Stimulated activated CD4-positive, alpha-beta T cell treated with anti-CD3 and anti-CD28 coated beads, Interleukin-15, amount 100 ng/mL, for 48 hours (primary cell): ENCODE results near the gene R3HDM4.

Experiments used
- DNase-seq, 2 donors: peaks; one replicate each; pipeline ENCODE4 v3.0.0-alpha.2; 2020; ENCODE audit warnings: low read depth in 2 of 2

Gene R3HDM4

DNA sequence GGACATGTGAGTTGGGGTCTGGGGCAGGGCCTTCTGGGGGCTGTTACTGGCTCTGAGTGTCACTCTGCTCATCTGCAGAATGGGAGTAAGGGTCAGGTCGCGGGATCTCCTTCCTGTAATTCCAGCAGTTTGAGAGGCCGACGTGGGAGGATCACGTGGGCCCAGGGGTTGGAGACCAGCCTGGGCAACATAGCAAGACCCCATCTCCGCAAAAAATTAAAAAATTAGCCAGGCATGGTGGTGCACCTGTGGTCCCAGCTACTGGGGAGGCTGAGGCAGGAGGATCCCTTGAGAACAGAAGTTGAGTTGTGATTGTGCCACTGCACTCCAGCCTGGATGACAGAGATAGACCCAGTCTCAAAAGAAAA, 16.9 kb upstream of the R3HDM4 start:
- no peak for DNase-seq

- DNase-seq, result no peak
These were observed 16.3 kb upstream of the R3HDM4 start for GRCh38 chr19:929203-929890.

DNA sequence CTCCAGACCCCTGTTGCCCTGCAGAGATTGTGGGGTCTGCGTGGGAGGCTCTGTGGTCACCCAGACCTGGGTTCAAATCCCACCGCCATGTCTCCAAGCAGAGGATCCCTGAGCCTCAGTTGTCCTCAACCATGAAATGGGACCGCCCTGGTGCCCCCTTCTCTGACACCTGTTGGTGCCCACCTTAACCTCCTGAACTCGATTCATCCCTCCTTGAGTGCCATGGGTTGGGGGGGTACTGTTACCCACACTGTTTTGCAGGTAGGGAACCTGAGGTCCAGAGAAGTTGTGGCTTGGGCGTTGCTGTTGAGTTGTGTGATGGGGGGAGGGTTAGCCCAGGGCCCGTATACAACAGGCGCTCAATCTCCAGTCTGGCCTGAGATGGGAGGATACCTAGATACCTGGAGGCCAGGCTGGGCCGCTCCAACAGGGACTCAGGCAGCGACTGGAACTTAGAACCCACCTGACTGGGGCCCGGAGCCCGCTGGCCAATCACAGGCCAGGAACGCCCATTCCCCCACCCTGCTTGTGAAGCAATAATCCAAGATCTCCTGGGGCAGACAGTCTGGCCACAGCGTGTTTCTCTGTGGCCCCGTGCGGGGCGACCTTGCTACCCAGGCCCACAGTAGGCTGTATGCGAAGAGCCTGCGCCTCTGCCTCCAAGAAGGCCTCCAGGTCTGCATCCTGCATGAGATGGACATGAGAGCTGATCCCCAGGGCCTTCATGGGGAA, 15.6 kb upstream of the R3HDM4 start:
- DNase-seq, result no peak

DNA sequence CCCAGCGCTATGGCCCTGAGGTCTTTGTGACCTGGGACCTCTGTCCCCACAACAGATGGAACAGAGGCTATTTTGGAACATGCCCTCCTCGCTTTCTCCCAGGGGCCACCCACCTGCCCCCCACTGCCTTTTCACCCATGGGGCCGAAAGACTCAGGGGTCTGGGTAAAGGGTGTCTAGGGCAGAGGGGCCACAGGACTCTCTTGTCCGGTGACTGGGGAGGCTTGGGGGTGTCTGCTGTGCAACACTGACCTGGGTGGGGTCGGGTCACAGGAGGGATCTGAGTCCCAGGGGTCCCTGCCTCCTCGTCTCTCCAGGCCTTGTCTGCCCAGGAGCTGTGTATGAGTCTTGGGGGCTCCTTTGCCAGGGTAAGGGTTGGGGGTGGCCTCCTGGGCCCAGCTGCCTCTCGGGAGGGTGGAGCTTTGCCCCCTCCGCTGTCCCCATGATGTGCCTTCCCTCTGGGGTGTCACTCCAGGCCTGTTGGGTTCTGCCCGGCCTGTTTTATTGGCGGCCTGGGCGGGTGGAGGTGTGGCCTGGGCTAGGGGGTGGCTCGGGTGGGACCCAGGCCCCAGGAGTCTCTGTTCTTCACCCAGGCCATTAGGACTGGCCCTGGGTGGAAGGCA, 14.9 kb upstream of the R3HDM4 start:
- DNase-seq, result no peak

- DNase-seq, result no peak
These were observed 14.3 kb upstream of the R3HDM4 start for GRCh38 chr19:927351-927779.

- DNase-seq, result no peak
These were observed 13.8 kb upstream of the R3HDM4 start for GRCh38 chr19:926589-927350.

DNA sequence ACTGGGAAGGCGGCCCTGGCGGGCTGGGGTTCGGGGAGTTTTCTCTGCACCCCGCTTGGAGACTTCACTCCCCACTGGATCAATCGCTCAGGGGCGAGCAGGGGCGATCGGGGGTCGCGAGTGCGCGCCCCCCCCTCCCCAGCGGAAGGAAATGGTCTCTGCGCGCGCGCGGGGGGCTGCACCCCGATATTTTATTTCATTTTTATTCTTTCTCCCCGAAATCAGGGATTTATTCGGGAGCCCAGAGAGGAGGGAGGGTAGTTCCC, 13.2 kb upstream of the R3HDM4 start:
- no peak for DNase-seq

DNA sequence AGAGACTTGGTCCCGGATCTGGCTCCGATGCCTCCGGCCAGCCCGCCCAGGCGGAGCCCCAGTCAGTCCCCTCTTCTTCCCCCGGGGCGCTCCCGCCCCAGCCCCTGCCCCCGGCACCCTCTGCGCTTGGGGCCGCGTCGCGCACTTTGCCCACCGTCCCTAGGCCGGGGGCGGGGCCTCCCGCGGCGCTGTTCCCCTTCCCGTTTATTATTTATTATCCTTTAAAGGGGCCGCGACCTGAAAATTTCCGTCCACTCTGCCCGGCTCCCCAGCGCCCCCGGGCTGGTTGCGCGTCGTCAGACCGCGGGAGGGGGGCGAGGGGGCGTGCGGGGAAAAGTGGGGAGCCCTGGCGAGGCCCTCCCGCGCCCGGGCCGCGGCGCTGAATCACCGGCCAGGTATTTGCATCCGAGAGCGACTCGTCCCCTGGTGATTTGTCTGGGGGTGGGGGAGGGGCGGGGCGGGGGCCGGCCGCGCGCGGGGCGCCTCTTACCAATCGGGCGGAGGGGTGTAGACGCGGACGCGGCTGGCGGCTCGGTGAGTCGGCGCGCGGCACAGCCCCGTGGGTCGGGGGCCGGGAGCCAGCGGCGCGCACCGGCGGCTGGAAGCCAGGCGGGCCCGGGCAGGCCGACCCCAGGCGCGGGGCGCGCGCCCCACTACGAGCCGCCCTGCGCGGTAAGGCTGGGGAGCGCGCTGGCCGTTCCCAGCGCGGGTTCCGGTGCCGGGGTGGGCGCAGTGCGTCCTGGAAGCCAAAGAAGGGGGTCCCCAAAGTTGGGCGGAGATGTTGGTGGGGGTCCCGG, 12.7 kb upstream of the R3HDM4 start, which contains the start of gene ARID3A:
TSS of gene ARID3A (plus strand) at position 510 of the 797 bp plus-strand sequence. CDS start 3,494 bp downstream, outside the sequence.
- DNase-seq, result peak in 1 of 2 donors; percentile 73

GRCh38 chr19:925087-925525, 12.1 kb upstream of the R3HDM4 start:
- DNase-seq, result no peak

DNA sequence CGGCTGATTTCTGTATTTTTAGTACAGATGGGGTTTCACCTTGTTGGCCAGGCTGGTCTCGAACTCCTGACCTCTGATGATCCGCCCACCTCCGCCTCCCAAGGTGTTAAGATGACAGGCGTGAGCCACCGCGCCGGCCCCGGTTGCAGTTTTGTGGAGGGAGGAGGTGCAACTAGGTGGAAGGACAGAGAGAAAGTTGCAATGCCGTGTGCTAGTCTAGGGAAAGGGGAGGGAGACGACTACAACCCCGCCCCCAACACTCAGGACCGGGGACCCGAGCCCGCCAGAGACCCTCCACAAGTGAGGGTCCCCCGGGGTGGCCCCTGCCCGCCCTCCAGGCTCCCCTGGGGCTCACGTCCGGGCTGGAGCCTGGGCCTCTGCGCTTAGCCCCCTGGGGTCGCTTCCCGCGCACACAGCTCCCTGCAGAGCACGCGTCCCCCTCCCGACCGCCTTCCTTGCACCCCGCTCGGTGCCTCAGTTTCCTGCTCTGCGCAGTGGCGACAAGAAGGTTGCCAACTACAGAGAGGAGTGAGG, 11.6 kb upstream of the R3HDM4 start:
- DNase-seq, result no peak

DNA sequence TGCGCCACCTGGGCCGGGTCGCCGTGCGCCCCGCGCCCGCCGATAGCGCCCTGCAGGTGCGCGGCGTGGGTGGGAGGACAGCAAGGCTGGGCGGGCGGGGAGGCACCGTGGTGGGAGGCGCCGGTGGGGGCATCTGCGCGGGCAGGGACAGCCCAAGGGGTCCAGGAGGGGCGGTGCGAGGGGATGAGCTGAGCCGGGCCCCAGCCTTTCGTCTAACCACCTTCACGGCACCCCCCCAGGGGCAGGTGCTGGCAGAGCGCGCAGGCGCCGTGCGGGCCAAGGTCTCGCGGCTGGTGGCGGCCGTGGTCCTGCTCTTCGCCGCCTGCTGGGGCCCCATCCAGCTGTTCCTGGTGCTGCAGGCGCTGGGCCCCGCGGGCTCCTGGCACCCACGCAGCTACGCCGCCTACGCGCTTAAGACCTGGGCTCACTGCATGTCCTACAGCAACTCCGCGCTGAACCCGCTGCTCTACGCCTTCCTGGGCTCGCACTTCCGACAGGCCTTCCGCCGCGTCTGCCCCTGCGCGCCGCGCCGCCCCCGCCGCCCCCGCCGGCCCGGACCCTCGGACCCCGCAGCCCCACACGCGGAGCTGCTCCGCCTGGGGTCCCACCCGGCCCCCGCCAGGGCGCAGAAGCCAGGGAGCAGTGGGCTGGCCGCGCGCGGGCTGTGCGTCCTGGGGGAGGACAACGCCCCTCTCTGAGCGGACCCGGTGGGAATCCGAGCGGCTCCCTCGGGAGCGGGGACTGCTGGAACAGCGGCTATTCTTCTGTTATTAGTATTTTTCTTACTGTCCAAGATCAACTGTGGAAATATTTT, 7.2 kb upstream of the R3HDM4 start:
- peak in 1 of 2 donors; percentile 65 for DNase-seq

- DNase-seq, result no peak
These were observed 6.4 kb upstream of the R3HDM4 start for GRCh38 chr19:919199-920050.

DNA sequence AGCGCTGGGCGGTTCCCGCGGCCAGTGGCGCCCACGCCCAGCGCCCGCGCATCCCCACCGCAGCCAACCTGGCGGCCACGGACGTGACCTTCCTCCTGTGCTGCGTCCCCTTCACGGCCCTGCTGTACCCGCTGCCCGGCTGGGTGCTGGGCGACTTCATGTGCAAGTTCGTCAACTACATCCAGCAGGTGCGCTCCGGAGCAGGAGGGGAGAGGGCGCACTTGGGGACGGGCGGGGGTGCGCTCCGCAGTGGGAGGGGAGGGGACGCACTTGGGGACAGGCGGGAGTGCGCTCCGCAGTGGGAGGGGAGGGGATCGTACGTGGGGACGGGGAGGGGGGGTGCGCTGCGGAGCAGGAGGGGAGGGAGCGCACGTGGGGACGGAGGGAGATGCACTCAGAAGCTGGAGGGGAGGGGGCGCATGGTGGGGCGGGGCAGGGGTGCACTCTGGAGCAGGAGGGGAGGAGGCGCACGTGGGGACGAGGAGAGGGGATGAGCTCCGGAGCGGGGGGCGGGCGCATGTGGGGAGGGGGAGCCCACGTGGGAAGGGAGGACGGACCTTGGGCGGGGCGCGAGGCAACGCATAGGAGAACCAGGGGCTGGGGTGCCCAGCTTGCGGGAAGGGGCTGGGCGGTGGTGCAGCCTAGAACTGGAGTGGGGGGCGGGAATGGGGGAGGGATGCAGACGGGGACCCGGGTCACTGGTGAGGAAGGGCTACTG, 5.6 kb upstream of the R3HDM4 start:
- no peak for DNase-seq

- no peak for DNase-seq
These were observed 5.1 kb upstream of the R3HDM4 start for GRCh38 chr19:918152-918437.

GRCh38 chr19:917323-918151, 4.5 kb upstream of the R3HDM4 start, which contains the start of gene KISS1R:
TSS of gene KISS1R (plus strand) at chr19:917333. CDS start at chr19:917503, 170 bp downstream.
- no peak for DNase-seq

GRCh38 chr19:916645-917322, 3.8 kb upstream of the R3HDM4 start:
- no peak for DNase-seq
